Ecto neural progenitor cell (in vitro differentiated cells): ENCODE data around the gene MYO7A.

ENCODE experiments used
- DNase-seq: peaks from one replicate; pipeline ENCODE4 v3.0.0-alpha.2; 2018; ENCODE audit warnings: low spot score

Gene MYO7A

DNA sequence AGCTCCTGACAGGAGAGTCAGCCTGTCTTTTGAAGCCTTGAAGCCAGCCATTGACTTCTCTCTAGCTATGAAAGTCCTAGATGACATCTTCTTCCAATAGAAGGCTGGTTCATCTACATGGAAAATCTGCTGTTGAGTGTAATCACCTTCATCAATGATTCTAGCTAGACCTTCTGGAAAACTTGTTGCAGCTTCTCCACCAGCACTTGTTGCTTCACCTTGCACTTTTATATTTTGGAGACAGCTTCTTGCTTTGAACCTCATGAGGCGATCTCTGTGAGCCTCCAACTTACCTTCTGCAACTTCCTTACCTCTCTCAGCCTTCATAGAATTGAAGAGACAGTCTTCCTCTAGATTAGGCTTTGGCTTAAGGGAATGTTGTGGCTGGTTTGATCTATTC, 58.3 kb downstream of the MYO7A start:
- no peak for DNase-seq

DNA sequence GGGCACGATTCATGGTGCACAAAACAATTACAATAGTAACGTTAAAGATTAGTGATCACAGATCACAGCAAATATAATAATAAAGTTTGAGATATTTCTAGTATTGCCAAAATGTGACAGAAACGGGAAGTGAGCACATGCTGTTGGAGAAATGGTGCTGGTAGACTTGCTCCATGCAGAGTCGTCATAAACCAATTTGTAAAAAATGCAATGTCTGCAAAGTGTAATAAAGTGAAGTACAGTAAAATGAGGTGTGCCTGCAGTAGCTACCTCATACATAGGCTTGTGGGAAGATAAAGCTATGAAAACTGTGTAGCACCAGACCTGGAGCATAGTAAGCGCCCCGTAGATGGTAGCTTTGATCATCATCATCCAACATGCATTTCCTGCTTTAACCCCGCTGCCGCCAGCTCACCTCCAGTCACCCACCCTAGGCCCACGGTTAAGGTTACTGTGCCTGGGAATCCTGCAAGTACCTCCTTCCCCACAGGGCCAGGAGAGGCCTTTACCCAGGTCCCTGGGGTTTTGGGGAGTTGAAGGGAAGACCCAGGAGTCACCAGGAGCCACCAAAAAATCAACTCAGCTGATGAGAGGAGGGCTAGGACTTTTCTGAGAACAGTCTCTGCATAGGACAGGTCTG, 59.2 kb downstream of the MYO7A start:
- no peak for DNase-seq

DNA sequence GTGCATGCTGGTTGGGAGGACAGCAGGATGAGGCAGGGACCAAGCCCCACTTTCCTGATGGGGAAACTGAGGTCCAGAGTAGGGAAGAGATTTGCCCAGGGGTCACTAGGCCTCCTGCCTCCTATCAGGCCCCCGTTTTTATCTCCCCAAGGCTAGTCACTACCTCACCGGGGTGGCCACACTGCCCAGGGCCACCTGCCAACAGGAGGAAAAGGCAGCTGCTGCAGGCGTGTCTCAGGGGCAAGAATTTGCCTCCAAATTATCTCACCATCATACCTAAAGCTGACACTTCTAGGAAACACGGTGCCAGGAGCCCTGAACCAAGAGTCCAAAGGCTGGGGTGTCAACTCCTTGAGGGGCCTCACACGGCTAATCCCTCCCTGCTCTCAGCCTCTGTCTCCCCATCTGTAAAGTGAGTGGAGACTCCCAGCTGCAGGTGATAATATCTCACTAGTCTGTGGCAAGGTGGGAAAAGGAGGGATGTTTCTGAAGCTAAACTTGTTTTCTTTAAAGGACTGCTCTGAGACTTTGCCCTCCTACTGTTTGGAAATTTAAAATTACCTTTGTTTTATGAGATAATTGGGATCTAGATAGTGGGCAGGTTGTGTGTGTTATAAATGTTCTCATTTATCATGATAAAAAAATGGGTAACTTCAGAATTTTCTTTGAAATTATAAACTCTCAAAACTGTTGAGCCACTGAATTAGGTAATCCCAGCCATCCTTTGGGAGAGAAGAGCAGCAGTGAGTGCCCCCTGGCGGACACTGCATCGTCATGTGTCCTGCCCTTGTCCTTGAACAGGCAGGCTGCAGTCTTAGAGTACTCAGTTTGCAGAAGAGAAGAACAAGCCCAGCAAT, 60.0 kb downstream of the MYO7A start:
- peak; percentile 80 for DNase-seq

DNA sequence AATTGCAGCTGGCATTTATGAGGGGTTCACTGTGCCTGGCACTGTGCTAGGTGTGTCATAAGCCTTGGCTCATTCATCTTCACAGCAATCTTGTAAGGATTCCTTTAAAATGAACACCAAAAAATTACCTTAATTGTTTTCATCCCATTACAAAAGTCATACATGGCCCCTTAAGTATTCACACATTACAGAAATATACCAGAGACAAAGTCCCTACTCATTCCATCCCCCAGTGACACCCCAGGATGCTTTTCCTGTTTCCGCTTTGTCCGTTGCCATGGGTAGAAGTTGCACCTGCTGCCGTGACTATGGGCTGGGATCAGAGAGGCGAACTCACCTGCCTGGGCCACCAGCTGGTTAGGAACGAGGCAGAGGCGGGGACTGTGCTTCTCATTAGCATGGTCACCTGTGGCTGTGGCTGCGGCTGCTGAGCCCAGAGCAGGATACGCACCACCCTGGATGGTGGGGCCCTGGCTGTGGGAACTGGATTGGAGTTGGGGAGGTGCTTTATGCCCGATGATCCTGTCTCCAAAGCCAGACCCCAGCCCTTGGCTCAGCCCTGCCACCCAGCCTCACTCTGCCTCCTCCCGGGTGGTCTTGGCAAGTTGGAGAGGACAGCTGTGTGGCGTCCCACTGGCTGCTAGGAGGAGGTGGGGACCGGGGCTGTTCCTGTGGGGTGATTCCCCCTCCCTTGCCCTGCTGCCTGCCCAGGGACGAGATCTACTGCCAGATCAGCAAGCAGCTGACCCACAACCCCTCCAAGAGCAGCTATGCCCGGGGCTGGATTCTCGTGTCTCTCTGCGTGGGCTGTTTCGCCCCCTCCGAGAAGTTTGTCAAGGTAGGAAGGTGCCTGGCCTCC, 60.8 kb downstream of the MYO7A start:
- no peak for DNase-seq

DNA sequence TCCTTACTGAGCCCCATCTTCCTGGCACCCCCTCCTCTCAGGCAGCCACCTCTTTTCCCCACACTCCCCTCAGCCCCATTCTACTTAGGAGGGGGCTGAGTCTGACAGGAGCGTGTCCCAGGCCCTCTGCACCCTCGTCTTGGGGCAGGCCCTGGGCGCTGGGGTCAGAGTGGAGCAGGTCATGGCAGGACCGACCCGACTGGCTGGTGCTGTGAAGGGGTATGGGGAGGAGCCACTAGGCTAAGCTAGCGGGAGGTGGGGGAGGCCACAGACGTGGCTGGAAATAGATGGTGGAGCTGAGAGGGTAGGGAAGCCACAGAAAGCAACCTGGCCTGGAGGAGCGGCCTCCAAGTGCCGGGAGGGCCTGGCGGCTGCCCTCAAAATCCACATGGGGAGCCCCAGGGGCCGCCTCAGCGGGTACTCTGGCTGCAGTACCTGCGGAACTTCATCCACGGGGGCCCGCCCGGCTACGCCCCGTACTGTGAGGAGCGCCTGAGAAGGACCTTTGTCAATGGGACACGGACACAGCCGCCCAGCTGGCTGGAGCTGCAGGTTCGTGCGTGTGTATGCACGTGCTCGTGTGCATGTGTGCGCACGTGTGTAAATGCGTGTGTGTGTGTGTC, 61.7 kb downstream of the MYO7A start:
- no peak for DNase-seq

DNA sequence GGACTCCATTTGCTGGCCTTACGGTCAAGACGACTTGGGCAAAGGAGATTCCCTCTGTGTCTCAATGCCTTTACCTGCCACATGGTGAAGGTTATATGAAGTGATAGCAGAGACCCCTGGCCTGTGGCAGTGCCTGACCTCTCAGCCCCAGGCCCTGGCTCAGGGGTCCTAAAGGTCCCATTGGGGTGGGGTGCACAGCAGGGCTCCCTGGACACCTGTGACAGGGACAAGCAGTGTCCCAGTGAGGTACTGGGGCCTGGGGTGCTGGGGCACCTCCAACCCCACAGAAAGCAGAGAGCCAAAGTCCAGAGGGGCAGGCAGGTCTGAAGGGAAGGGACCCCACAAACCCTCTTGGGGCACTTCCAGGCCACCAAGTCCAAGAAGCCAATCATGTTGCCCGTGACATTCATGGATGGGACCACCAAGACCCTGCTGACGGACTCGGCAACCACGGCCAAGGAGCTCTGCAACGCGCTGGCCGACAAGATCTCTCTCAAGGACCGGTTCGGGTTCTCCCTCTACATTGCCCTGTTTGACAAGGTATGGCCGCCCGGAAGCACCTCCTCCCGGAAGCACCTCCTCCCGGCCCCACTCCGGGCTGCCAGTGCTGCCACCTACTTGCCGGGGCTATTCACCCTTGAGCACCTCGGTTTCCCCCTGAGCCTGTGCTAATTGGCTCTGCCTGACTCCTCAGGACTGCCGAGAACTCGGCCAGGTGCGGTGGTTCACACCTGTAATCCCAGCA, 62.5 kb downstream of the MYO7A start:
- no peak for DNase-seq

DNA sequence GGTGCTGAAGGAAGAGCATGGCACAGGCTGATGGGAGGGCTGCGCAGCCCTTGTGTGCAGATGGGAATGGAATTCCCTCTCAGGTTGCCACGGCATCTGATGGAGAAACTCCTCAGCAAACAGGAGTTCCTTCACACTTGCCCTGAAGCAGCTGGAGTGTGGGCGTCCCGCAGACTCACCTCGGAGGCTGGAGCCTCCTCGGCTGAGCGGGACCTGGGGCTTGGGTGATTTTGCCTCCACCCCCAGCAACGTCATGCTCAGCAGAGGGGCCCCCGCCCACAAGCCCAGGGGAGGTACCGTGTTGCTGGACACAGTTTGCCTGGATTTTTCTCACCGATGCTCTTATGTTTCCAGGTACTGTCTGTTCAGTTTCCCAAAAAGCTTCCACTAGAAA, 63.4 kb downstream of the MYO7A start:
- DNase-seq: no peak

DNA sequence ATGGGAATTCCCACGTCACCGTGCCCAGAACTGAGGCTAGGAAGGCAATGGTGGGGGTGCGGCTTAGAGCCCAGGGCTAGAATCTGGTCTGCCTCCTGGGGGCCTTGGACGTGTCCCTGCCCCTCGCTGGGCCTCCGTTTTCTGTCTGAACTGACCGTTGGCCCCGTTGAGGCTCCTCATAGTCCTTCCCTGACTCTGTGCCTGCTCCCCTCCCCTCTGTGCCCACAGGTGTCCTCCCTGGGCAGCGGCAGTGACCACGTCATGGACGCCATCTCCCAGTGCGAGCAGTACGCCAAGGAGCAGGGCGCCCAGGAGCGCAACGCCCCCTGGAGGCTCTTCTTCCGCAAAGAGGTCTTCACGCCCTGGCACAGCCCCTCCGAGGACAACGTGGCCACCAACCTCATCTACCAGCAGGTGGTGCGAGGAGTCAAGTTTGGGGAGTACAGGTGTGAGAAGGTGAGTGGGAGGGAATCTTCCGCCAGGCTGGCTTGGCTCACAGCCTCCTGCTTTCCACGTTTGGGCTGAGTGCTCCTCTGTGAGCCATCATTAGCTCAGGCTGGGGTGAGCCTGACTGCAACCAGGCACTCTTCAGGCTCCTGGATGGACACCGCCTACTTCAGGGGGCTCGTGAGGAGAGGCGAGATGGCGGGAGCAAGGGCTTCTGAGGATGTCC, 63.9 kb downstream of the MYO7A start:
- peak; percentile 88 for DNase-seq

DNA sequence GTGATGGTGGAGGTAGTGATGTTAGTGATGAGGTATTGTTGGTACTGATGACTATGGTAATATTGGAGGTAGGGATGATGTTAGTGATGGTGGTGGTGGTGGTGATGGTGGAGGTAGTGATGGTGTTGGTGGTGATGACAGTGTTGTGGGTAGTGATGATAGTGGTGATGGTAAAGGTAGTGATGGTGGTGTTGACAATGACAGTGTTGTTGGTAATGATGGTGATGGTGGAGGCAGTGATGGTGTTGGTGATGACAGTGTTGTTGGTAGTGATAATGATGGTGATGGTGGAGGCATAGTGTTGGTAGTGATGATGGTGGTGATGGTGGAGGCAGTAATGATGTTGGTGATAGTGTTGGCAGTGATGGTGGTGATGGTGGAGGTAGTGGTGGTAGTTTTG, 65.1 kb downstream of the MYO7A start:
- DNase-seq: no peak

DNA sequence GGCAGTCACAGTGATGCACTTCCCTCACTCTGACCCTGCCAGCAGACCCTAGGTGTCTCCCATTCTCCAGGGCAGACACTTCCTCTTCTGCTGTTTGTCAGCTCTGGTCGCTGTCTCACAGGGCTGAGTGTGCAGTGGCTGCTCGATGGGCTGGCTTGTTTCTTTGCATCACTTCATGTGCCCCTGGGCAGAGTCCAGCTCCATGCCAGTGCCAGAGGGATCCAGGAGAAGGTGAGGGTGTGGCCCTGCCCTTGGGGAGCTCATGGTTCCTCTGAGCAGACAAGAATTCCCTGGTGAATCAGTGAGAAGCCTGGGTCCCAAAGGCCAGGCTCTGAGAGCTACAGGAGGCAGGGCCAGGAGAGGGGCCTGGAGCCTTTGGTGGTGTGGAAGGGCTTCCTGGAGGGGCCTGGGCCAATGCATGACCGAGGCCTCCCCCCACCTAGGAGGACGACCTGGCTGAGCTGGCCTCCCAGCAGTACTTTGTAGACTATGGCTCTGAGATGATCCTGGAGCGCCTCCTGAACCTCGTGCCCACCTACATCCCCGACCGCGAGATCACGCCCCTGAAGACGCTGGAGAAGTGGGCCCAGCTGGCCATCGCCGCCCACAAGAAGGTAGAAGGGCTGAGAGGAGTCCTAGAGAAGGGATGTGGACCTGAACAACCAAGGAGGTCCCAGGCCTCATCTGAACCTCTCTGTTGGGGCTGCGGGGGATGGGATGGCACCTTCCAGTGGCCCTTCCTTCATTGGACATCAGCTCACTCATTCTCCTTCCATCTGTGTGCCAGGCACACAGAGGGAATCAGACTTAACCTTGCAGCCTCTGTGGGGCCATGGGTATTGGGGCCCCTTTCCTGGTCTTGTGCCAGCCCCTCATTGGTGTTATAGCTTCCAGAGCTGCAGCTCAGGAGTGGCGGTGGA, 66.1 kb downstream of the MYO7A start:
- DNase-seq: no peak

DNA sequence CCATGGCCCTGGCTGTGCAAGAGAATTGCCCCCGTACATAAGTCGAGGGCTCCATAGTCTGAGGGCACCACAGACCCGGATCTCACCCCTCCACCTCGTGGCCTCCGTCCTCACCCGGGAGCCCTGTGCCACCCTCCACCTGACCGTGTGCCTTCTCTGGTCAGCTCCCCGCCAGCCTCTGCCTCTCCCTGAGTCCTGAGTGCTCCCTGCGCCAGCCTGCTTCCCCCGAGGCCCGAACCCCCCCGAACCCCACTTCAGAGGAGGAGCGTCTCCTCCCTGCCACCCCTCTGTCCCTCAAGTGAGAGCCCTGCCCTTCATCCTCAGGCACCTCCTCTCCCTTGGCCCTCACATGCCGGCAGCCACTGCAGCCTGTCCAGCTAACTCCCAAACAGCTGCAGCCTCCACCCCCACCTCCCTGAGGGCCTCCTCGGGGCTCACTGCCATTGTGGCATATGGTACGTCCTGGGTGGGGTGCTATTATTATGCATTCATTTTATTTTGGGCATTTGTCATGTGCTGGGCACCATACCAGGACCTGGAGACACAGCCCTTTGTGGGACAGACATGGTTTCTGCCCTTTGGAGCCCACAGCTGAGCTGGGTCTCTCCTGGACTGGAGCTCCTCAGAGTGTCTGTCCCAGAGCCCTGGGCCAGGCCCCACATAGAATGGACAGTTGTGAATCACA, 67.2 kb downstream of the MYO7A start:
- DNase-seq: no peak

DNA sequence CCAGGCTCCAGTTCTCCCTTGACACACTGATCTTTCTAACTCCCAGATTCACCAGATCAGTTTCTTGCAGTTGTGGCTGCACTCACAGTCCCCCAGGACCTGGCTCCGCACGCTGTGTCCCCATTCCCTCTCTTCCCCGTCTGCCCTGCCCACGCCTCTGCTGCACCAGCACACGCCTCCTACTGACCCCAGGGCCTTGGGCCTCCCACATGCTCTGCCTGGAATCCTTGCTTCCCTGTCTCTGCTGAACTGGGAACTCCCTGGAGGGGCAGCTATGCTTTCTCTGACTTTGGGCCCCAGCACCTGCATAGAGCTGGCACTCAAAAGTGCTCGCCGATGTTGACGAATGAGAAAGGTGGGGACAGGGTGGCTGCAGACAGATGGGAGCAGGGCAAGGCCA, 68.9 kb downstream of the MYO7A start:
- DNase-seq: no peak

DNA sequence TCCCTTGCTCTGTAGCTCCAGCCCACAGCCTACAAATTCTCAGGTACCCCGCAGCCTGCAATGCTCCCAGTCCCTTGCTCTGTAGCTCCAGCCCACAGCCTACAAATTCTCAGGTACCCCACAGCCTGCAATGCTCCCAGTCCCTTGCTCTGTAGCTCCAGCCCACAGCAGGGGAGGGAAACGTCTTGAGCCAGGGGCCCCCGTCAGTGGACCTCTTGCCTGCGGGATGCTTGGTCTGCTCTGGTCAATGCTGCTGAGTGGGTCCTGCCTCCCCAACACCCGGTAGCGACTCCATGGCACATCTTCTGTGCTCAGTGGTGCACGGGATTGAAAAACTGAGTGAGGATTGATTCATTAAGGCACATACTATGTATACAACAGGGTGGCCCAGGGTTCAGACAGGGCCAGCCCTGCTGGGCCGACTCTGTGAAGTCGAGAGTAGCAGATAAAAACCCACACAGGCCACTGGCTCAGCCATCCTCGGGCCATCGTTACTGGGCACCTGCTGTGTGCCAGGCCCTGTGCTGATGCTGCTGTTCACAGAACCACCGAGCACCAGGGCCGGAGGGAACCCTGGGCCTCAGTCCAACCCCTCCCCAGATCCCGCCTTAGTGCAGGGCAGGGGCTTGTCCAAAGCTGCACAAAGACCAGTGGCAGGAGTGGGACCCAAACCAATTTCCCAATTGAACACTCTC, 69.7 kb downstream of the MYO7A start:
- no peak for DNase-seq

DNA sequence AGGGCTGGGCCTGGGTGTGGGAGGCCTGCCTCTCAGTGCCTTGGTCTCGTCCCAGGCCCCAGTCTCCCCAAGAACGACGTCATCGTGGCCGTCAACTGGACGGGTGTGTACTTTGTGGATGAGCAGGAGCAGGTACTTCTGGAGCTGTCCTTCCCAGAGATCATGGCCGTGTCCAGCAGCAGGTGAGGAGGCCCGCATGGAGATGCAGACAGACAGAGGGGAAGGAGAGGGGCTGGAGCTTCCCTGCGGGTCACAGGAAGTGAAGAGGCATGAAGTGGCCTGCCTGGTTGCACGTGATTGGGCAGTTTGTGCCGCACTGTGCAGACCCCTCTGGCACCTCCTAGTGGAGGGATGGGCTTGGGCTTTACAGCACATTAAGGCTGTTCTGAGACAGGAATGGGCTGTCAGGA, 70.4 kb downstream of the MYO7A start:
- DNase-seq: peak; percentile 69

DNA sequence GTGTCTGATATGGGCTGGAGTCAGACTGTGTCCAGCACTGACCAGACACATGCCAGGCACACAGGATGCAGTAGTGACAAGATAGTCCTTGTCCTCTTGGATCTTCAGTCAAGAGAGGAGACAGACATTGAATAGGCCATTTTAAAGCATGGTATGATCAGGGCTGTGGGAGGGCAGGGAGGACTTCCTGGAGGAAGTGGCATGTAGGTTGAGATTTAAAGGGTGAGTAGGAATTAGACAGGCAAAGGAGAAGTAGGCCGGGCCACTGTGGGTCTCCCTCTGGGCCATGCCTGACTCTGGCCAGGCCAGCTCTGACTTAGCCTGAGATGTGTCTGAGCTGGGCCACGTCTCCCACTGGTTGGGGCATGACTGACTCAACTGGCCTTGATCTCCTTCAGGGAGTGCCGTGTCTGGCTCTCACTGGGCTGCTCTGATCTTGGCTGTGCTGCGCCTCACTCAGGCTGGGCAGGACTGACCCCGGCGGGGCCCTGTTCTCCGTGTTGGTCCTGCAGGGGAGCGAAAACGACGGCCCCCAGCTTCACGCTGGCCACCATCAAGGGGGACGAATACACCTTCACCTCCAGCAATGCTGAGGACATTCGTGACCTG, 71.2 kb downstream of the MYO7A start:
- DNase-seq: no peak

DNA sequence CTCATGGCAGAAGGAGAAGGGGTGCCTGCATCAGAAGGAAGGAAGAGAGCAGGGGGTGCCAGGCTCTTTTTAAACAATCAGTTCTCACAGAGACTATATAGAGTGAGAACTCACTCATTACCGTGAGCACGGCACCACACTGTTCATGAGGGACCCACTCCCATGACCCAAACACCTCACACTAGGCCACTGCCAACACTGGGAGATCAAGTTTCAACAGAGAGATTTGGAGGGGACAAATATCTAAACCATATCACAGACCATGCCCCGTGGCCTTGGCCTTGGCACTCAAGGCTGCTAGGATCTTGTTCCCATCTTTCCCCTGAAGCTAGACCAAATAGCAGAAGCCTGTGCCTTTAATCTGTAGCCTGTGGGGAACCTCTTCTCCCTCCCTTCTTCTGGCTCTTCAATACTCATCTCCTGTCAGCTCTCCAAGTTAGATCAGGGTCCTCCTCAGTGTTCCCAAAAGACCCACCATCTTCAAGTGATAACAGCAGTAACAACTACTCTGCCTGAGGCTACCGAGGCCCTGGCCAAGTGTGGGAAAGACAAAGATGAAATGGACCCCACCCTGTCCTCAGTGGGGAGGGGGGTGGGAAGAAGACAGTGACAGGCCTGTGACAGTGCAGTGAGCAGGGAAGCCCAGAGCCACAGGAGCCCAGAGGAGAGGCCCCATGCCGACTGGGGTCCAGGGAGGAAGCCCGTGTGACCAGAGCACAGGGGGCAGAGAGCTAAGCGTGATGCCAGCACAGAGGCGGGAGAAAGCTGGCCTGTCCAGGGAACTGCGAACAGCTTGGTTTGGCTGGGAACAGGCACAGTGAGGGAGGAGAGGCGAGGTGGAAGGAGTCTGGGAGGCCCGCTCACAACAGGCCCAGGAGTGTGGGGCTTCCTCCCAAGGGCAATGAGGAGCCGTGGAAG, 72.6 kb downstream of the MYO7A start:
- DNase-seq: no peak

DNA sequence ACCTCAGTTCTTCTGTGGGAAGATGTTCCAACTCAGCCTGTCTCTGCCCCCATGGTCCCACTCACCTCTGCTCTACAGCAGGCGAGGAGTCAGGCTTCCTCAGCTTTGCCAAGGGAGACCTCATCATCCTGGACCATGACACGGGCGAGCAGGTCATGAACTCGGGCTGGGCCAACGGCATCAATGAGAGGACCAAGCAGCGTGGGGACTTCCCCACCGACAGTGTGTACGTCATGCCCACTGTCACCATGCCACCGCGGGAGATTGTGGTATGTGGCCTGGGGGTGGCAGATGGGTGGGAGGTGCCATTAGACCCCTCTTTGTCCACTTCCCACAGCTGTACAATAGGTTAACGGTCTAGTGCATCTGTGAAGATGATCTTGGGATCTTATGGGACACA, 73.3 kb downstream of the MYO7A start:
- DNase-seq: no peak
